BLaER1 (cell line): ENCODE data around the gene PLS1.
"Not testable (repeated sequence)": the region's sequence is repeated elsewhere in the genome, so short reads cannot be mapped to it uniquely, and the experiment has no call there.

Experiments
- H3K27ac ChIP-seq: shearing (Covaris generic); formaldehyde crosslinking; 2 replicates; pipeline ENCODE4 v1.8.1; 2022
- H3K27me3 ChIP-seq: shearing (Covaris generic); formaldehyde crosslinking; 2 replicates; pipeline ENCODE4 v1.8.1; 2022
- H3K36me3 ChIP-seq: shearing (Covaris generic); formaldehyde crosslinking; 2 replicates; pipeline ENCODE4 v1.8.1; 2022
- H3K4me1 ChIP-seq: shearing (Covaris generic); formaldehyde crosslinking; 2 replicates; pipeline ENCODE4 v1.8.1; 2022
- H3K4me2 ChIP-seq: shearing (Covaris generic); formaldehyde crosslinking; 2 replicates; pipeline ENCODE4 v1.8.1; 2022
- H3K4me3 ChIP-seq: shearing (Covaris generic); formaldehyde crosslinking; 2 replicates; pipeline ENCODE4 v1.8.1; 2022
- H3K9ac ChIP-seq: shearing (Covaris generic); formaldehyde crosslinking; 2 replicates; pipeline ENCODE4 v1.8.1; 2022
- H3K9me3 ChIP-seq: shearing (Covaris generic); formaldehyde crosslinking; 2 replicates; pipeline ENCODE4 v1.8.1; 2022
- H4K20me1 ChIP-seq: shearing (Covaris generic); formaldehyde crosslinking; 2 replicates; pipeline ENCODE4 v1.8.1; 2022
- Cebpa-rat ChIP-seq: shearing (Covaris generic); IDR thresholded peaks from 2 replicates; pipeline ENCODE4 v1.8.1; 2022

PLS1 gene

GRCh38 chr3:142676151-142676550, 80.0 kb downstream of the PLS1 start:
- H3K4me2 ChIP-seq: no peak overlapping the region
- H3K27ac ChIP-seq: no peak overlapping the region
- no peaks in the 10 kb centered on the region for H3K27me3 ChIP-seq
- no peak overlapping the region for H3K9ac ChIP-seq
- no peaks in the 10 kb centered on the region for H3K9me3 ChIP-seq
- no peak for TF ChIP-seq Cebpa-rat
- no peaks in the 10 kb centered on the region for H3K36me3 ChIP-seq
- no peaks in the 10 kb centered on the region for H3K4me1 ChIP-seq
- no peak overlapping the region for H3K4me3 ChIP-seq
- no peaks in the 10 kb centered on the region for H4K20me1 ChIP-seq

DNA sequence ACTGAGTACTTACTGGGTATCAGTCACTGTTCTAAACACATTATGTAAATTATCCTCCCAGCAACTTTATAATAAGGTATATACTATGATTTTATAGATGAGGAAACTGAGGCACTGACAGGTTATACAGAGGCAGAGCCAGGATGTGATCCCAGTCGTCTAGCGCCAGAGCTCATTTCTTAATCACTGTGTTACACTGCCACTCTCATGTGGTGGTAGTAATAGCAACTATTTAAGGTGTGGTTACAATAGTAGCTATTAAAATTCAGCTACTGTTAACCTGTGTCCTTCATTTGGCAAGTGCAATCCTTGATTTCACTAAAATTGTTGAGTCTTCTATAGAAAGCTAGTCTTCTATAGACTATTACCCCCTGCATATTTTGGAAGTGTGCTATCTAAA, 84.5 kb downstream of the PLS1 start:
- H4K20me1 ChIP-seq: no peaks in the 10 kb centered on the region
- TF ChIP-seq Cebpa-rat: no peak

DNA sequence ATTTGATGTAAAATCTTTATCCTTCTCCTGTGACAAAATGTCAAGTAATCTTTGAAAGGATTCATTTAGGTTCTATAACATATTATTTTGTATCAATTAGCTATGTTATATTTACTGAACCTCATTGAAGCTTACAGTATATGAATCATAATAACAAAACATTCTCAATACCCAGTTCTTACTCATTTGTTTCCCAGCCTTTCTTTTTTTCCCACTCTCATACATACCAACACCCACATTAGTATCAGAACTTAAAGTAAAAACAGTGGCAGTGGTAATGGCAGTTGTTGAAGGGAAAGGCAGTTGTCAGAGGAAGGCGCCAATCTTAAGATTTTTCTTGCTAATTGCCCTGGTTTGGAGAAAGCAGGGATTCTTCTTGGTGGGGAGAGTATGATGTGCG, 94.4 kb downstream of the PLS1 start:
- Histone ChIP-seq H3K4me3 (no peak overlapping the region), H3K4me1 (no peaks in the 10 kb centered on the region), H3K27me3 (no peaks in the 10 kb centered on the region), H3K9me3 (no peaks in the 10 kb centered on the region), H3K36me3 (no peaks in the 10 kb centered on the region), H3K27ac (no peak overlapping the region), H4K20me1 (no peaks in the 10 kb centered on the region), H3K9ac (no peak overlapping the region), H3K4me2 (no peak overlapping the region)
- no peak for TF ChIP-seq Cebpa-rat

More for the DNA sequence above, 84.5 kb downstream of the PLS1 start:
- Histone ChIP-seq H3K27me3 (no peaks in the 10 kb centered on the region), H3K9ac (no peak overlapping the region), H3K9me3 (no peaks in the 10 kb centered on the region), H3K36me3 (no peaks in the 10 kb centered on the region), H3K4me3 (no peak overlapping the region), H3K27ac (no peak overlapping the region), H3K4me2 (no peak overlapping the region), H3K4me1 (no peaks in the 10 kb centered on the region)

GRCh38 chr3:142691527-142691926, 95.3 kb downstream of the PLS1 start:
- Histone ChIP-seq H4K20me1 (no peaks in the 10 kb centered on the region), H3K27me3 (no peaks in the 10 kb centered on the region), H3K27ac (no peak overlapping the region), H3K4me1 (no peaks in the 10 kb centered on the region), H3K9ac (no peak overlapping the region), H3K4me2 (no peak overlapping the region), H3K4me3 (no peak overlapping the region), H3K36me3 (no peaks in the 10 kb centered on the region), H3K9me3 (no peaks in the 10 kb centered on the region)
- no peak for TF ChIP-seq Cebpa-rat

DNA sequence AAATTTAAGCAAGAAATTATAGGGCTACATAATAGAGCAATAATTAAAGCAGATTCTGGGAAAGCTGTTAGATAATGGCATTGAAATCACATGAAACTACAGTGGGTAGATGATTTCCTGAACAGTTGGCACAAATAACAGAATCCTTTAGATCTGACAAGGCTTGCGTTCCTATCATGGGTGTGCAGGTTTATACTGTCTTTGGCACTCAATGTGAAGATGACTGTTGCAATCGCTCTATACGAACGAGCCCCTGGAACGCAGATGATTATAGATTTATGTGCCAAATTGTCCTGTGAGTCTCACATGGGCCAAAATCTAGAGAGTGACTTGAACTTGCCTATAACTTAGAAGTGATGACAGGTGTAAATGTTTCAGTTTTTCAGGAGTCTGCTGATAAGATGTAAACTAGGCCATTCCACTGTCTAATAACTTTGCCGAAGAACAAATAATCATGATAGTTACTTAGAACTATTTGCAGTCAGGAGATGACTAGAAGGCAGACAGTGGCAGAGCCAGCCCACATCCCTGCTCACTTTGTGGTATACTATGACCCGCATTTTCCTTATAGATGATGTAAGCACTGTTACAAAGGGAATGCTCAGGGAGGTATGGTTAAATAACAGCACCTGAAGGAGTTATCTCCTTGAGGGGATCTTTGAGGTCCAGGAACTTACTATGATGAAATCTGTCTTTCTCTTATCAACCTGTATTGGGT, 97.1 kb downstream of the PLS1 start:
- TF ChIP-seq Cebpa-rat: no peak

GRCh38 chr3:142694225-142694624, 98.0 kb downstream of the PLS1 start:
- no peaks in the 10 kb centered on the region for H3K4me1 ChIP-seq
- H3K9ac ChIP-seq: no peak overlapping the region
- no peak overlapping the region for H3K4me2 ChIP-seq
- H3K4me3 ChIP-seq: no peak overlapping the region
- TF ChIP-seq Cebpa-rat: no peak
- no peaks in the 10 kb centered on the region for H3K36me3 ChIP-seq
- no peak overlapping the region for H3K27ac ChIP-seq
- H3K9me3 ChIP-seq: no peaks in the 10 kb centered on the region
- H4K20me1 ChIP-seq: no peaks in the 10 kb centered on the region
- H3K27me3 ChIP-seq: no peaks in the 10 kb centered on the region

More for the DNA sequence above, 97.1 kb downstream of the PLS1 start:
- H3K4me3 ChIP-seq: no peak overlapping the region
- no peaks in the 10 kb centered on the region for H3K27me3 ChIP-seq
- no peak overlapping the region for H3K27ac ChIP-seq
- H3K9ac ChIP-seq: no peak overlapping the region
- H3K4me2 ChIP-seq: no peak overlapping the region
- H4K20me1 ChIP-seq: no peaks in the 10 kb centered on the region
- H3K4me1 ChIP-seq: no peaks in the 10 kb centered on the region
- H3K36me3 ChIP-seq: no peaks in the 10 kb centered on the region
- H3K9me3 ChIP-seq: no peaks in the 10 kb centered on the region

GRCh38 chr3:142705198-142705597, 109.0 kb downstream of the PLS1 start:
- Histone ChIP-seq H3K36me3 (no peaks in the 10 kb centered on the region), H3K9me3 (no peaks in the 10 kb centered on the region), H3K27ac (no peak overlapping the region), H3K9ac (no peak overlapping the region), H3K4me1 (no peaks in the 10 kb centered on the region), H3K4me2 (no peak overlapping the region), H3K4me3 (no peak overlapping the region), H3K27me3 (no peaks in the 10 kb centered on the region), H4K20me1 (no peaks in the 10 kb centered on the region)
- no peak for TF ChIP-seq Cebpa-rat

- Histone ChIP-seq H3K27ac (no peak overlapping the region), H4K20me1 (no peaks in the 10 kb centered on the region)
These were observed 110.3 kb downstream of the PLS1 start for GRCh38 chr3:142706321-142707127.

DNA sequence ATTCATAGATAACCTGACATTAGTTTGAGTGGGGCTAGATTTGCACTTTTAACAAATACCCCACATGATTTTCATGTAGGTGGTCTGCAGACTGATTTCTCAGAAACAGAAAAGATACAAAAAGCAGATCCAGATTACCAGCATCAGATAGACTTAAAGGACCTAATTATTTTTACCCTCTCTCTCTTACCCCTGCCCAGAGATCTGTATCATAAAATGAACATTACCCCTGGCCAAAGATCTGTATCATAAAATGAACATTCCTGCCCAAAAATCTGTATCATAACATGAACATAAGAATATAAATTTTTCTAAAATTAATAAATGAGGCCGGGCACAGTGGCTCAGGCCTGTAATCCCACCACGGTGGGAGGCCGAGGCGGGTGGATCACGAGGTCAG, 113.0 kb downstream of the PLS1 start:
- Histone ChIP-seq H3K27me3 (no peaks in the 10 kb centered on the region), H3K4me3 (no peak overlapping the region), H3K9me3 (no peaks in the 10 kb centered on the region), H3K36me3 (no peaks in the 10 kb centered on the region), H3K4me2 (no peak overlapping the region), H3K4me1 (no peaks in the 10 kb centered on the region), H4K20me1 (no peaks in the 10 kb centered on the region), H3K27ac (no peak overlapping the region), H3K9ac (no peak overlapping the region)
- no peak for TF ChIP-seq Cebpa-rat

More at GRCh38 chr3:142706321-142707127, 110.3 kb downstream of the PLS1 start:
- Histone ChIP-seq H3K36me3 (no peaks in the 10 kb centered on the region), H3K9ac (no peak overlapping the region), H3K4me1 (no peaks in the 10 kb centered on the region), H3K27me3 (no peaks in the 10 kb centered on the region), H3K4me2 (no peak overlapping the region), H3K4me3 (no peak overlapping the region), H3K9me3 (no peaks in the 10 kb centered on the region)
- peak; percentile 80; the same call in 1 of the 2 replicates for TF ChIP-seq Cebpa-rat

DNA sequence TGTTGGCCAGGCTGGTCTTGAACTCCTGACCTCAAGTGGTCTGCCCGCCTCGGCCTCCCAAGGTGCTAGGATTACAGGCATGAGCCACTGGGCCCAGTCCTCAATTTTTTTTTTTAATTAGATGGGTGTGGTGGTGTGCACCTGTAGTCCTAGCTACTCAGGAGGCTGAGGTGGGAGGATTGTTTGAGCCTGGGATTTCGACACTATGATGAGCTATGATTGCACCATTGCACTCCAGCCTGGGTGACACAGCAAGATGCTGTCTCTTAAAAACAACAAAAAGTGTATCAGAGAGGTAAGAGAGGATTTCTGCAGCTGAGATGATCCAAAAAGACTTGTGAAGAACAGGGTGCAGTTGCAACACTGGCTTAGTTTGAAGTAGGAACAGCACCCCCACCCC, 118.7 kb downstream of the PLS1 start:
- H4K20me1 ChIP-seq, H3K9me3 ChIP-seq, H3K27me3 ChIP-seq, H3K4me1 ChIP-seq, H3K36me3 ChIP-seq, H3K27ac ChIP-seq, H3K4me2 ChIP-seq, H3K9ac ChIP-seq, H3K4me3 ChIP-seq: not testable (repeated sequence)
